HEK293 (cell line): ENCODE data around the gene PPM1E.

Source experiments
- HOXC10 ChIP-seq: sonication (generic); formaldehyde crosslinking; IDR thresholded peaks from 2 replicates; pipeline ENCODE4 v1.8.1; 2023; ENCODE audit warnings: mild to moderate bottlenecking, missing genetic modification reagents
- SCRT1 ChIP-seq: fragments of 450-650 bp; formaldehyde crosslinking; IDR thresholded peaks from 2 replicates; pipeline ENCODE4 v1.5.1; 2016; ENCODE audit warnings: missing biosample characterization, missing genetic modification characterization, borderline replicate concordance
- YY1 ChIP-seq: fragments of 450-650 bp; formaldehyde crosslinking; IDR thresholded peaks from 2 replicates; pipeline ENCODE4 v1.5.1; 2018; ENCODE audit warnings: missing biosample characterization, missing genetic modification characterization
- ZNF274 ChIP-seq, 2 experiments: fragments of 200-500 bp in 1 of 2; fragments of 450-650 bp in 1 of 2; sonication (Bioruptor generic) in 1 of 2; formaldehyde crosslinking in 1 of 2; IDR thresholded peaks; 2 replicates each; pipeline versions ENCODE4 v1.5.1 to v1.6.1; 2014 to 2016; ENCODE audit warnings: borderline replicate concordance in 1 of 2, inconsistent platforms in 1 of 2, low read length in 1 of 2, missing biosample characterization in 1 of 2, missing genetic modification characterization in 1 of 2
- ZNF747 ChIP-seq: fragments of 450-650 bp; formaldehyde crosslinking; IDR thresholded peaks from 2 replicates; pipeline ENCODE4 v1.5.1; 2016; ENCODE audit warnings: missing biosample characterization, missing genetic modification characterization
- TF ChIP-seq, protein P1 (sequence below): fragments of 450-650 bp; formaldehyde crosslinking; IDR thresholded peaks from 2 replicates; pipeline ENCODE4 v1.5.1; 2016; ENCODE audit warnings: missing biosample characterization, missing genetic modification characterization
- TF ChIP-seq, protein P2 (sequence below): fragments of 450-650 bp; formaldehyde crosslinking; IDR thresholded peaks from 2 replicates; pipeline ENCODE4 v1.5.1; 2016; ENCODE audit warnings: missing biosample characterization, missing genetic modification characterization
- TF ChIP-seq, protein P3 (sequence below): fragments of 450-650 bp; formaldehyde crosslinking; IDR thresholded peaks from 2 replicates; pipeline ENCODE4 v1.5.1; 2016; ENCODE audit warnings: missing biosample characterization, missing genetic modification characterization
- TF ChIP-seq, protein P4 (sequence below): fragments of 450-650 bp; formaldehyde crosslinking; IDR thresholded peaks from 2 replicates; pipeline ENCODE4 v1.5.1; 2016; ENCODE audit warnings: missing biosample characterization, missing genetic modification characterization, borderline replicate concordance

DNA sequence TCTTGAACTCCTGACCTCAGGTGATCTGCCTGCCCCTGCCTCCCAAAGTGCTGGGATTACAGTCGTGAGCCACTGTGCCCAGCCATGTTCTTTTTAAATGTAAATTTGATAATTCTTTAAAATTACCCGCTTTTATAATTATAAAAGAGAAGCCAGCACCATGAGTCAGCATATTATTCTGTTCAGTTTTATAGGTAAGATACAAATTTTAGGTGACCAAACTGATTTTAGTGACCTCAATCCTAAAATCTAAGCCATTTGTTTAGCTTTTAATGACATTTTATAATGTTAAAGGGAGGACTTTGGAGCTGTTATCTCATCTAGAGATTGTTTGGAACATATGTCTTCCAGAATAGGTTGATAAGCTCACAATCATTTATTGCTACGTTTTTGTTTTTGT is 20.8 kb upstream of the PPM1E start:
- TF ChIP-seq YY1 (tag by site-specific recombination) = no peak
- TF ChIP-seq SCRT1 = no peak
- TF ChIP-seq, protein P1, sequence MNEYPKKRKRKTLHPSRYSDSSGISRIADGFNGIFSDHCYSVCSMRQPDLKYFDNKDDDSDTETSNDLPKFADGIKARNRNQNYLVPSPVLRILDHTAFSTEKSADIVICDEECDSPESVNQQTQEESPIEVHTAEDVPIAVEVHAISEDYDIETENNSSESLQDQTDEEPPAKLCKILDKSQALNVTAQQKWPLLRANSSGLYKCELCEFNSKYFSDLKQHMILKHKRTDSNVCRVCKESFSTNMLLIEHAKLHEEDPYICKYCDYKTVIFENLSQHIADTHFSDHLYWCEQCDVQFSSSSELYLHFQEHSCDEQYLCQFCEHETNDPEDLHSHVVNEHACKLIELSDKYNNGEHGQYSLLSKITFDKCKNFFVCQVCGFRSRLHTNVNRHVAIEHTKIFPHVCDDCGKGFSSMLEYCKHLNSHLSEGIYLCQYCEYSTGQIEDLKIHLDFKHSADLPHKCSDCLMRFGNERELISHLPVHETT (tag by site-specific recombination) = no peak
- TF ChIP-seq, protein P2, sequence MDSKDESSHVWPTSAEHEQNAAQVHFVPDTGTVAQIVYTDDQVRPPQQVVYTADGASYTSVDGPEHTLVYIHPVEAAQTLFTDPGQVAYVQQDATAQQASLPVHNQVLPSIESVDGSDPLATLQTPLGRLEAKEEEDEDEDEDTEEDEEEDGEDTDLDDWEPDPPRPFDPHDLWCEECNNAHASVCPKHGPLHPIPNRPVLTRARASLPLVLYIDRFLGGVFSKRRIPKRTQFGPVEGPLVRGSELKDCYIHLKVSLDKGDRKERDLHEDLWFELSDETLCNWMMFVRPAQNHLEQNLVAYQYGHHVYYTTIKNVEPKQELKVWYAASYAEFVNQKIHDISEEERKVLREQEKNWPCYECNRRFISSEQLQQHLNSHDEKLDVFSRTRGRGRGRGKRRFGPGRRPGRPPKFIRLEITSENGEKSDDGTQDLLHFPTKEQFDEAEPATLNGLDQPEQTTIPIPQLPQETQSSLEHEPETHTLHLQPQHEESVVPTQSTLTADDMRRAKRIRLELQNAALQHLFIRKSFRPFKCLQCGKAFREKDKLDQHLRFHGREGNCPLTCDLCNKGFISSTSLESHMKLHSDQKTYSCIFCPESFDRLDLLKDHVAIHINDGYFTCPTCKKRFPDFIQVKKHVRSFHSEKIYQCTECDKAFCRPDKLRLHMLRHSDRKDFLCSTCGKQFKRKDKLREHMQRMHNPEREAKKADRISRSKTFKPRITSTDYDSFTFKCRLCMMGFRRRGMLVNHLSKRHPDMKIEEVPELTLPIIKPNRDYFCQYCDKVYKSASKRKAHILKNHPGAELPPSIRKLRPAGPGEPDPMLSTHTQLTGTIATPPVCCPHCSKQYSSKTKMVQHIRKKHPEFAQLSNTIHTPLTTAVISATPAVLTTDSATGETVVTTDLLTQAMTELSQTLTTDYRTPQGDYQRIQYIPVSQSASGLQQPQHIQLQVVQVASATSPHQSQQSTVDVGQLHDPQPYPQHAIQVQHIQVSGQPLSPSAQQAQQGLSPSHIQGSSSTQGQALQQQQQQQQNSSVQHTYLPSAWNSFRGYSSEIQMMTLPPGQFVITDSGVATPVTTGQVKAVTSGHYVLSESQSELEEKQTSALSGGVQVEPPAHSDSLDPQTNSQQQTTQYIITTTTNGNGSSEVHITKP (tag by site-specific recombination) = no peak
- TF ChIP-seq ZNF747 (tag by site-specific recombination) = no peak
- TF ChIP-seq, protein P3, sequence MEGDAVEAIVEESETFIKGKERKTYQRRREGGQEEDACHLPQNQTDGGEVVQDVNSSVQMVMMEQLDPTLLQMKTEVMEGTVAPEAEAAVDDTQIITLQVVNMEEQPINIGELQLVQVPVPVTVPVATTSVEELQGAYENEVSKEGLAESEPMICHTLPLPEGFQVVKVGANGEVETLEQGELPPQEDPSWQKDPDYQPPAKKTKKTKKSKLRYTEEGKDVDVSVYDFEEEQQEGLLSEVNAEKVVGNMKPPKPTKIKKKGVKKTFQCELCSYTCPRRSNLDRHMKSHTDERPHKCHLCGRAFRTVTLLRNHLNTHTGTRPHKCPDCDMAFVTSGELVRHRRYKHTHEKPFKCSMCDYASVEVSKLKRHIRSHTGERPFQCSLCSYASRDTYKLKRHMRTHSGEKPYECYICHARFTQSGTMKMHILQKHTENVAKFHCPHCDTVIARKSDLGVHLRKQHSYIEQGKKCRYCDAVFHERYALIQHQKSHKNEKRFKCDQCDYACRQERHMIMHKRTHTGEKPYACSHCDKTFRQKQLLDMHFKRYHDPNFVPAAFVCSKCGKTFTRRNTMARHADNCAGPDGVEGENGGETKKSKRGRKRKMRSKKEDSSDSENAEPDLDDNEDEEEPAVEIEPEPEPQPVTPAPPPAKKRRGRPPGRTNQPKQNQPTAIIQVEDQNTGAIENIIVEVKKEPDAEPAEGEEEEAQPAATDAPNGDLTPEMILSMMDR (tag by site-specific recombination) = no peak
- TF ChIP-seq HOXC10 (CRISPR knock-in tag) = no peak
- TF ChIP-seq, protein P4, sequence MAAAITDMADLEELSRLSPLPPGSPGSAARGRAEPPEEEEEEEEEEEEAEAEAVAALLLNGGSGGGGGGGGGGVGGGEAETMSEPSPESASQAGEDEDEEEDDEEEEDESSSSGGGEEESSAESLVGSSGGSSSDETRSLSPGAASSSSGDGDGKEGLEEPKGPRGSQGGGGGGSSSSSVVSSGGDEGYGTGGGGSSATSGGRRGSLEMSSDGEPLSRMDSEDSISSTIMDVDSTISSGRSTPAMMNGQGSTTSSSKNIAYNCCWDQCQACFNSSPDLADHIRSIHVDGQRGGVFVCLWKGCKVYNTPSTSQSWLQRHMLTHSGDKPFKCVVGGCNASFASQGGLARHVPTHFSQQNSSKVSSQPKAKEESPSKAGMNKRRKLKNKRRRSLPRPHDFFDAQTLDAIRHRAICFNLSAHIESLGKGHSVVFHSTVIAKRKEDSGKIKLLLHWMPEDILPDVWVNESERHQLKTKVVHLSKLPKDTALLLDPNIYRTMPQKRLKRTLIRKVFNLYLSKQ (tag by site-specific recombination) = no peak
- no peak for TF ChIP-seq ZNF274 (IDR thresholded peaks at IDR 0.05; ENCODE audit: low read length)
- TF ChIP-seq ZNF274 (tag by site-specific recombination; IDR thresholded peaks at IDR 0.05; ENCODE audit: borderline replicate concordance) = no peak
